NCI-H1436 (cell line): ENCODE data around the gene POLQ.
"Not testable (repeated sequence)": the region's sequence is repeated elsewhere in the genome, so short reads cannot be mapped to it uniquely, and the experiment has no call there.

Experiments used
- DNase-seq: peaks from one replicate; lab custom pipeline; 2025; lab: John Stamatoyannopoulos, UW

POLQ gene

GRCh38 chr3:121545574-121546455, at the start of gene POLQ:
POLQ (minus strand) TSS chr3:121545988; CDS start chr3:121545877, 111 bp downstream.
- peak; percentile 93 for DNase-seq

- no peak for DNase-seq
Observed at GRCh38 chr3:121594850-121595249, 49.1 kb upstream of the POLQ start.

GRCh38 chr3:121593806-121594205, 48.0 kb upstream of the POLQ start:
- DNase-seq, result not testable (repeated sequence)

GRCh38 chr3:121592856-121593702, 47.3 kb upstream of the POLQ start, which contains the start of gene FBXO40:
FBXO40 (plus strand) TSS chr3:121593379; CDS start chr3:121620576, 27,197 bp downstream.
- DNase-seq, result peak; percentile 92

- no peak for DNase-seq
Observed at GRCh38 chr3:121584418-121584817, 38.6 kb upstream of the POLQ start.

GRCh38 chr3:121581691-121582090, 35.9 kb upstream of the POLQ start:
- no peak for DNase-seq

- DNase-seq, result peak; percentile 18
Observed at GRCh38 chr3:121574449-121574848, 28.7 kb upstream of the POLQ start.

GRCh38 chr3:121567649-121568048, 21.9 kb upstream of the POLQ start, which contains the start of gene ARGFX:
ARGFX (plus strand) TSS chr3:121567949; CDS start chr3:121570714, 2,765 bp downstream.
- no peak for DNase-seq

- no peak for DNase-seq
Observed at GRCh38 chr3:121566773-121567172, 21.0 kb upstream of the POLQ start.

- no peak for DNase-seq
Observed at GRCh38 chr3:121562148-121562547, 16.4 kb upstream of the POLQ start.

GRCh38 chr3:121557426-121557934, 11.7 kb upstream of the POLQ start:
- no peak for DNase-seq

- no peak for DNase-seq
Observed at GRCh38 chr3:121552797-121553196, 7.0 kb upstream of the POLQ start.

GRCh38 chr3:121552379-121552778, 6.6 kb upstream of the POLQ start:
- DNase-seq, result no peak

GRCh38 chr3:121545049-121545573, 677 bp downstream of the POLQ start:
- DNase-seq, result no peak

GRCh38 chr3:121542924-121543323, 2.9 kb downstream of the POLQ start:
- no peak for DNase-seq

GRCh38 chr3:121531269-121531668, 14.5 kb downstream of the POLQ start:
- no peak for DNase-seq

- DNase-seq, result no peak
Observed at GRCh38 chr3:121529308-121529707, 16.5 kb downstream of the POLQ start.

GRCh38 chr3:121520510-121520909, 25.3 kb downstream of the POLQ start:
- DNase-seq, result no peak

GRCh38 chr3:121517953-121518655, 27.7 kb downstream of the POLQ start:
- DNase-seq, result no peak

GRCh38 chr3:121515862-121516261, 29.9 kb downstream of the POLQ start:
- no peak for DNase-seq

- DNase-seq, result no peak
Observed at GRCh38 chr3:121515313-121515712, 30.5 kb downstream of the POLQ start.

GRCh38 chr3:121514496-121514895, 31.3 kb downstream of the POLQ start:
- DNase-seq, result no peak
